ENCODE measurements around the gene PTPRM.

DNA sequence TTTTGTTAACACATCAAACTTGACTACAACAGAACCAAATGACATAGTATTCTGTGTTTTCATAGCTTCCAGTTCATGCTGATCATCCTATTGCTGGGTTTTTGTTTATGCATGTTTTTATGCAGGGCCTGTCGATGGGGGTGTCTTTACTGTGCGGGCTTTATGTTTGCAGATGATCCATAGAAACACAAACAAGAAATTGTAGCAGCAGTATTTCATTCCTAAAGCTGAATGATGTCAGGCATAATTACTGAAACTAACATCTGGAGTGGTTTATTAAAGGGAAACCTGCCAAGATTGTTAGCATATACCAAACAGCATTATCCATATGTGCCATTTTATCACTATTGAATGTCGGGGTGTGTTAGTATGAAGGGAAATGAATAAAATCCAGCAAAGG is 129.7 kb downstream of the PTPRM start:
- TF ChIP-seq, protein P1, sequence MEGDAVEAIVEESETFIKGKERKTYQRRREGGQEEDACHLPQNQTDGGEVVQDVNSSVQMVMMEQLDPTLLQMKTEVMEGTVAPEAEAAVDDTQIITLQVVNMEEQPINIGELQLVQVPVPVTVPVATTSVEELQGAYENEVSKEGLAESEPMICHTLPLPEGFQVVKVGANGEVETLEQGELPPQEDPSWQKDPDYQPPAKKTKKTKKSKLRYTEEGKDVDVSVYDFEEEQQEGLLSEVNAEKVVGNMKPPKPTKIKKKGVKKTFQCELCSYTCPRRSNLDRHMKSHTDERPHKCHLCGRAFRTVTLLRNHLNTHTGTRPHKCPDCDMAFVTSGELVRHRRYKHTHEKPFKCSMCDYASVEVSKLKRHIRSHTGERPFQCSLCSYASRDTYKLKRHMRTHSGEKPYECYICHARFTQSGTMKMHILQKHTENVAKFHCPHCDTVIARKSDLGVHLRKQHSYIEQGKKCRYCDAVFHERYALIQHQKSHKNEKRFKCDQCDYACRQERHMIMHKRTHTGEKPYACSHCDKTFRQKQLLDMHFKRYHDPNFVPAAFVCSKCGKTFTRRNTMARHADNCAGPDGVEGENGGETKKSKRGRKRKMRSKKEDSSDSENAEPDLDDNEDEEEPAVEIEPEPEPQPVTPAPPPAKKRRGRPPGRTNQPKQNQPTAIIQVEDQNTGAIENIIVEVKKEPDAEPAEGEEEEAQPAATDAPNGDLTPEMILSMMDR (IDR thresholded peaks at IDR 0.05; ENCODE audit: borderline replicate concordance, extremely low read depth, low read length, poor library complexity, severe bottlenecking) = no peak
- no peak for TF ChIP-seq EZH2 (IDR thresholded peaks at IDR 0.05; ENCODE audit: borderline replicate concordance, low read depth, low read length, severe bottlenecking)

Data from DND-41 (cell line).